GM18511 (cell line): ENCODE data around the gene ERN1.
"Not testable (repeated sequence)": the region's sequence is repeated elsewhere in the genome, so short reads cannot be mapped to it uniquely, and the experiment has no call there.

Source experiments
- ATAC-seq: cut with Tn5 transposase; IDR thresholded peaks from one replicate; pipeline ENCODE4 v1.9.1; 2021; ENCODE audit warnings: mild to moderate bottlenecking, moderate library complexity; ENCODE audit not compliant: unreplicated experiment

ERN1 gene

DNA sequence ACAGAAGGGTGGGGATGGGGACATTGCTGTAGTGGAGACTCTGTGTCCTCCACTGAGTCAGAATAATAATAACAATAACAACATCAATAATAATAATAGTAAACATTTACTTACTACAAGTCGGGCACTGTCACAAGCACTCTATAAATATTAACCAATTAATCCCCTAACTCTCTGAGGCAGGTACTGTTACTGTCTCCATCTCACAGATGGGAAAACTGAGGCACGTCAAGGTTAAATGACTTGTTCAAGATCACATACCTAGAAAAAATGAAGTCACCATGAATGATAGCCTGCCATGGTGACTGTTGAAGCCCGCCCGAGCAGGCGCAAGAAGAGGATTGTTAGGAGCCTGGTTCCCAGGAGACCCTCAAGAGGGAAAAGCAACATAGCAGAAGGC lies 121.6 kb downstream of the ERN1 start:
- ATAC-seq, result no peak

DNA sequence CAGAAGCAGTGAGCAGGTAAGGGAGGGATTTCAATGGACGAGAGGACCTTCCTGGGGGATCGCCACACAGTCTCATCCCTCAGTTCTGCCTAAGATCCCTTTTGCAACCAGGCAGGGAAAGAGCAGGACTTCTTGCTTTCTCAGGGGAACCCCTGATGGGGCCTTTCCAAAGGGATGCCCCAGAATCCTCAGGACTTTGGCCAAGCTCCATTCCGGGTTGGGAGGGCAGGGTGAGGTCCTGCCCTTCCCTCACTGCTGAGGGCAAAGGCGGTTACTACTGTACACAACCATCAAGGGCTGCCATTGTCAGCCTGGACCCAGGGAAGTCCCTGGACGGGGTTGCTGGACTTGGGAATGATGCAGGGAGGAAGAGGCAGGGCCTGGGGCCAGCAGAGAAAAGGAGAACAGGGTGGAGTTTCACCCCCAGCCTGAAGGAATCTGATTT lies 122.1 kb downstream of the ERN1 start:
- no peak for ATAC-seq

DNA sequence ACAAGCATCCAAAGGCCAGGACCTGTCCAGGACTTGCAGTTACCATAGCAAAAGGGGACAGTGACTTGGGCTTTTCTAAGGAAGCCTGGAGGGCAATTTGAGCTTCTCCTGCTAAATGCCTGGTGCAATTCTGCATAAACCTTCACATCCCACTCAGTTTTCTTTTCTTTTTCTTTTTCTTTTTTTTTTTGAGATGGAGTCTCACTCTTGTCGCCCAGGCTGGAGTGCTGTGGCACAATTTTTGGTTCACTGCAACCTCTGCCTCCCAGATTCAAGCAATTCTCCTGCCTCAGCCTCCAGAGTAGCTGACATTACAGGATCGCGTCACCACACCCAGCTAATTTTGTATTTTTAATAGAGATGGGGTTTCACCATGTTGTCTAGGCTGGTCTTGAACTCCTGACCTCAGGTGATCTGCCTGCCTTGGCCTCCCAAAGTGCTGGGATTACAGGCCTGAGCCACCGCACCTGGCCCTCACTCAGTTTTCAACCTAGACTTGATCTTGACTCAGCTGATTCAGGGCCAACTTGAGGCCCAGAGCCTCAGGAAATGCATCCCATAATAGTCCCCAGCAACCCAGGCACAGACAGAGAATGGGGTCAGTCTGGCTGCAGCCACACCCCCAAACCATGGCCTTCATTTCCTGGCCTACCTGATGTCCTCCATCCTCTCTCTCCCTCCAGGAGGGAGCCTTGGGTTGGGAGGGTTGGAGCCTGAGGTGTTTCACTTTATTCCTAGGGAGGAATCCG lies 122.7 kb downstream of the ERN1 start:
- ATAC-seq, result not testable (repeated sequence)

DNA sequence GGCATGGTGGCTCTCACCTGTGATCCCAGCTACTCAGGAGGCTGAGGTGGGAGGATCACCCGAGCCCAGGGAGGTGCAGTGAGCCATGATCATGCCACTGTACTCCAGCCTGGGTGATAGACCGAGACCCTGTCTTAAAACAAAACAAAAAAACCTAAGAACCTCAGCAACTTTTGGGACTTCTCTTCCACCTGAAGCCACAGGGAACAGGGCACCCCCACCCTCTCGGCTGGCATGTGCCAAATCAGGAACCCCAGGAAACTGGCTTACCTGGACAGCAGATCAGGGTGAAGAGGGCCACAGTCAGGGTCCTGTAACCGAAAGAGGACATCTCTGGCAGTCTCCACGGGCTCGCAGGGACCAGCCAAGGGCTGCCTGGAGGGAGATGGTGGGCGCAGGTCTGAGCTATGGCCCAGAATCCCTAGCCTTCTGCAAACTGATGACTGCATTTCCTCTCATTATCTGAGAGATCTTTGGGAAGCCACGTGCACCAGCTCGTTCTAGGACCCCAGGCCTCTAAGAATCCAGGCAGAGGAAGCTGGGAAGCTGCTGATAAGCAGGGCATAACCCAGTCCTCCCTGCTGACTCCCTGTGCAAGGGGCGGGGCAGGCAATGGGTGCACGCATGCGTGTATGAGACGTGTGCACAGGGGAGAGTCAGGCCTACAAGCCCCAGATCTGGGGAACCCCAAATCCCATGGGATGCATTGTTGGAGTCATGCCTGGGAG lies 123.4 kb downstream of the ERN1 start:
- no peak for ATAC-seq

DNA sequence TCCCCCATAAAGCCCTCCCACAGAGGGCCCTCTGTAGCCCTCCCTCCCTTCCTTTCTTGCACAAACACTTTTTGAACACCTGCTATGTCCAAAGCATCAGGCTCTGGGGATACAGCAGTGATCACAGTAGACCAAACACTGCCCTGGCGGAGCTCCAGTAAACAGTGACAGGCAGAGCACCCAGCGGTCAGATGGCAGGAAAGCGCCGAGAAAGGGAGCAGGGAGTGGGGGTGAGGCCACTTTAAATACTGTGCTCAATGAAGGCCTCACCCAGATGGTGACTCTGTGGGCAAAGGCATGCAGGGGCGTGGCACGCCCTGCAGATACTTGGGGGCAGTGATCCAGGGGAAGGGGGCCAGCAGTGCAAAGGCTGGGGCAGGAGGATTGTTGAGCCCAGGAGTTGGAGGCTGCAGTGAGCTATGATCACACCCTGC lies 124.2 kb downstream of the ERN1 start:
- ATAC-seq, result no peak

DNA sequence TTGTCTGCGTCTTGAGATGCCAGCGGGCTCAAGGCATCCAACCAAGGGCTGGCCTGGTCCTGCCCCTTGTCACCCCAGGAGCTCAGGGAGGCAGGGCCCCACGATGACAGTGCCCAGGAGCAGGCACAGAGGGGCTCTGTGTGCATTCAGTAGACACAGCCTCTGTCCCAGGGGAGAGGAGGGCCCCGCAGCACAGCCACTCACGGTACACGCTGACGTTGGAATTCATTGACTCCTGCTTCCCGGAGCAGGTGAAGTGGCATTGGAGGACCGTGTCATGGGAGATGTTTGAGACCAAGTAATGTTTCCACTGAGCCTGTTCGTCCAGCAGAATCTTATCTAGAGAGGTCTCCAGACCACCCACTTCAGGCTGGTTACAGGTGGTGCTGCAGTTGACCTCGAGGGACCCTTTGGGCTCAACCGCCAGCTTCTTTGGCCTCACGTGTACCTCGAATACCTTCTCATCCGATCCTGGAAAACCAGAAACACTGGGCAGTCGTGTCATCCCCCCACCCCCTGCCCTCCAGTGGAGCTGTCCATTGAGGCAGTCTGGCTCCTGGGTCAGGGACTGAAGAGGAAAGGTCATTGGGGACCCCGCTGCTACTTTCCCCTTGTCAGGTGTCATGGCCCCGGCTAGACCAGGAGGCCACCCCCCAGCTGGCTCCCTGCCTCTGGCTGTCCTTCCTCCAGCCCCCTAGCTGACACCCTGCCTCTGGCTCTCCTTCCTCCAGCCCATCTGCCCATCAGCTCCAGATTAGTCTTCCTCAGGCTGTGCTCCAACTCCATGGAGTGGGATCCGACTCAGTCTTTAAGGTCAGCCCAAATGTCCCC lies 124.8 kb downstream of the ERN1 start:
- no peak for ATAC-seq

DNA sequence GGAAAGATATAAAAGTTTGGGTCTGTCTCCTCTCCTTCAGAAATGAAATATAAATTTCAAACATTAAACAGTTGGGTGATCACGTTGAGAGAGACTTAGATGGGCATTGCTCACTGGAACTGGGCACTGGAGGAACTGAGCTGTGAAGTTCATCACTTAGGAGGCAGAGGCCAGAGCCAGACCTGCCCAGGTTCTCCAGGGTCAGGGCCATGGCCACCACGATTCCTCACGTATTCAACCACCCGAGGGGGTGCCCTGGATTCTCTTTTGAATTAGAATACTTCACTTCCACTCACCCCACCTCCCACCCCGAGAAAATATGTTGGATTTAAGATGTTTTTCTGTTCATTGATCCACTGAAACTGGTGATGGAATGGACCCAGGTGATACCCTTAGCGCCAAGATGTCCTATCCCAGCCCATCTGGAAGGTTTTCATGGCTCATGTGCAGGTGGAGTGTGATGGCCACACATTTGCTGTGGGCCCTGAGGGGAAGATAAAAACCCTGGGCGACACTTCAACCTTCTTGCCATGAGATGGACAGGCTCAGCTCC lies 125.7 kb downstream of the ERN1 start:
- ATAC-seq, result no peak

DNA sequence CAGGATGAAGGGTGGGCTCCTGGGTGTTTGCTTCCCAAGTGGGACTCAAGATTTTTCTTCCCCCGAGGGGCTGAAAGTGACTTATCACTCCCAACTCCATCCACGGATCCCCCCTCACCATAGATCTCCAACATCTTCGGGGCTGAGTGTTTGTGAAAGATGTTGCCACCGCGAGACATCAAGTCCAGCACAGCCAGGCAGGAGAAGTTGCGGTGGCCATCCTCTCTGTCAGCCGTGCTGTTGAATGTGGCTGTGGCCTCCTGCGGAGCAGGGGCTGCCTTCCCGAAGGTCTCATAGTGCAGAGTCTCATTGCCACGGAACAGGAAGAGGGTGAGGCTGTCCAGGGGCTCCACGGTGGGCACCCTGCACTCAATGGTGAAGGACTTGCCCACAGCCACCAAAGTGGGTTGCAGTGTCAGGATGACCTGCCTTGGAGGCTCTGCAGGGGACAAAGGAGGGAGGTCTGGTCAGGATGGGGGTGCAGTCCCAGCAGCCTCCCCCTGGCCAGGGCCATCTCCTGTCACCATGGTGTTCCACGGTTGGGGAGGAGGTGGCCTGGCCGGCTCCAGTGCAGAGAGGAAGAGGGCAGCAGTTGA lies 126.3 kb downstream of the ERN1 start:
- ATAC-seq, result no peak

DNA sequence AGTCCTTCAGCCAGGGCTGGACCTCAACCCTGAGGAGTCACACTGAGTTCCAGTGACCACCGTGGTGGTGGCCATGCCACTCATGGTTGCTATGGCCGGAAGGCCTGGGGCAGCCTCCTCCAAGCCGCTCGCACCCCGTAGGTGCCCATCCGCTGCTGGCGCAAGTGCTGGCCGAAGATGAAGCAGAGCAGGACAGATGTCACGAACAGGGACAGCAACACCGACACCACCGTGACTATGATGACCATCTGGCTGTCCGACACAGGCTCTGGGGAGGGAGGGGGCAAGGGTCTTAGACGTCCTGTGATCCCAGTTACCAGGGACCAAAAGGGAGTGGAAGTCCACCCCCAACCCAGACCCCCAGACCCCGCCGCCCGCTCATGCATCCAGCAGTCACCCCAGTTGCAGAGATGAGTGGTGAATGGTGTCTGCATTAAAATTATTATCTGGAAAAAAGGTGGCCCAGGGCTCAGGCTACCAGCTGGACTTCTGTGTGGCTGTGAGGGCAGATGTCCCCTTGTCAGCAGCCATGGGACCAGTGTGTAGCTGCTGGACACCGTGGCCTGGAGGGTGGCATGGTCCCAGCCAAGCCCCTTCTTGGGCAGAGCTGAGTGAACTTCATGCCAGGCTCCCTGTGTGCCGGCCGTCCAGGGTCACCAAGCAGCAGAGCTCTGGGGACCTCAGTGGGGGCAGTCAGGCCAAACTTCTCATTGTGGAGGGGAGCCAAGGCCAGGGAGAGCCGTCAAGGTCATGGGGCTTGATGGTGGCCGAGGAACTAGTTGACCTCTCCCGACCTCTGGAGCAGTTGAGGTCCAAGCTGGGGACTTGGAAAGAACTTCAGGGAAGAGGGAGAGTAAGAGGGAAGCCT lies 127.1 kb downstream of the ERN1 start:
- no peak for ATAC-seq

DNA sequence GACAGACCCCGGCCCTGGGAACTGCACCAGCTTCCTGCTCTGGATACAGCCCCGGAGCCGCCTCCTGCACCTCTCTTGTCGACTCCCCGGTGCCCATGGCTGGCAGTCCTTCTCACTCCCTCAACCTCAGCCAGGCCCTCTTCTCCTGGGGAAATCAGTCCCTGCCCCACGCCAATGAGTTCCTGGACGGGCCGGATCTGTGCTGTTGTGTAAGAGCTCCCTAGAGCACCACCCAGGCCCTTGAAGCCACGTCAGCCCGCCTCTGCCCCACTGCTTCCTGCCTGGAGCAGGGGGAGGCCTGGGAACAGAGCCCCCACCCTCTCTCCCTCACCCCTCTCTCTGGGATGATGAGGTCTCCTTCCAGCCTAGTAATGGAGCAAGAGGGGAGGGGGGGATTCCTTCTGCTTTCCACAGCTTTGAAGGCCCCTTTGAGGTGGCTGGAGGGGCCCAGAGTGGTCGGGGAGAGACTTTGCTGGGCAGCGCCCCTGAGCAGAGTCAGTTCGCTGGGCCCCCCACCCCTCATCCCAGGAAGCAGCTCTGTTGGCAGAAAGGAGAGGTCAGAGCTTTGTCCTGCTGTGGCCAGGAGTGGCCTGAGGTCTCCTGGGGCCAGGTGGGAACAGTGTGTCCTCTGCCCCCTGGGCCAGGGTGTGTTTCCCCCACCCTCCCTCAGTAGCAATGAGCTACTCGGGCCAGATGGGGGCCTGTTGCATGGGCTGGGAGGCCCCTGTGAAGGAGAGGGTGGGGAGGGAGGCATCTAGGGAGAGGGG lies 128.0 kb downstream of the ERN1 start:
- ATAC-seq, result no peak

DNA sequence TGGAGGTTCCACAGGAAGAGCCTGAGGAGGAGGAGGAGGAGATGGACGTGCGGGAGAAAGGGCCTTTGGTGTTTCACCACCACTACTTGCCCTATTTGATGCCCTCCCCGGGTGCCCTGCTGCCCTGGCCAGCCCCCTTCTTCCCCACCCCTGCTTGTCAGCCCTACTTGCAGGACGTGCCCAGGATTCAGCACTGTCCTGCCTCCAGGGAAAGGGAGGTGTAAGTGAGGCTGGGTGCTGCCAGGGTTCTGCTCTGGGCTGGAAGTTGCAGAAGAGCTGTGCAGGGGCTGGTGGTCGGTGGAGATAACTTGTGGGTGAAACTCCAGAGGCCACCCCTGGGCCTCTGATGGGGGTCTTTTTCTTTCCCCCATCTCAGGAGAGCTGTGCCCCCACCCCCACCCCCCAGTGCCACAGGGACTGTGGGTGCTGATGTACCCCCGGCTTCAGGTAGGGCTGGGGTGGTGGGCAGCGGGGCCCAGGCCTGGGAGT lies 128.8 kb downstream of the ERN1 start:
- ATAC-seq, result no peak

DNA sequence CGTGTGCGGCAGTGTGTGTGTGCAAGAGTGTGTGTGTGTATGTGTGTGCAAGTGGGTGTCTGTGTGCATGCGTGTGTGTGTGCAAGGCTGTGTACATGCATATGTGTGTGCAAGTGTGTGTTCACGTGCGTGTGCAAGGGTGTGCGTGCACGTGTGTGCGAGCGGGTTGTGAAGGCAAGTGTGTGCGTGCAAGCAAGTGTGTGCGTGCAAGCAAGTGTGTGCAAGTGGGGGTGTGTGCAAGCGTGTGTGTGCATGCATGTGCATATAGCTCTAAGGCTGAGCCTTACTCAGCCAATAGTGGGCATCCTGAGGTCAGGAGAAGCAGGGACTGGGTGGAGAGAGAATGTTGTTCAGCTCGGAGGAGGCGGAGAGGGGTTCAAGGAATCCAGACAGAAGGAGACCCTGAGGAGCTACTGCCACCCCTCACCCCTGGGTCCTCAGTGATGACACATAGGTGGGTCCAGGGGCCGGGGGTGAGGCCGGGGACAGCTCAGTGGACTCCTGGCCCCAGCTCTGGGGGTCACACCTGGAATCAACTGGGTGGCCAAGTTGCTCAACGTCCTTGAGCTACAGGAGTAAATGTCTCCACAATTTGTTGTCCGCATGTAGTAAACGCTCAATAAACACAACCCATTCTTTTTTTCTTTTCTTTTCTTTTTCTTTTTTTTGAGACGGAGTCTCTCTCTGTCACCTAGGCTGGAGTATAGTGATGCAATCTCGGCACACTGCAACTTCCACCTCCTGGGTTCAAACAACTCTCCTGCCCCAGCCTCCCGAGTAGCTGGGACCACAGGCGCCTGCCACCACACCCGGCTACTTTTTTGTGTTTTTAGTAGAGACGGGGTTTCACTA lies 130.0 kb downstream of the ERN1 start:
- ATAC-seq, result no peak

DNA sequence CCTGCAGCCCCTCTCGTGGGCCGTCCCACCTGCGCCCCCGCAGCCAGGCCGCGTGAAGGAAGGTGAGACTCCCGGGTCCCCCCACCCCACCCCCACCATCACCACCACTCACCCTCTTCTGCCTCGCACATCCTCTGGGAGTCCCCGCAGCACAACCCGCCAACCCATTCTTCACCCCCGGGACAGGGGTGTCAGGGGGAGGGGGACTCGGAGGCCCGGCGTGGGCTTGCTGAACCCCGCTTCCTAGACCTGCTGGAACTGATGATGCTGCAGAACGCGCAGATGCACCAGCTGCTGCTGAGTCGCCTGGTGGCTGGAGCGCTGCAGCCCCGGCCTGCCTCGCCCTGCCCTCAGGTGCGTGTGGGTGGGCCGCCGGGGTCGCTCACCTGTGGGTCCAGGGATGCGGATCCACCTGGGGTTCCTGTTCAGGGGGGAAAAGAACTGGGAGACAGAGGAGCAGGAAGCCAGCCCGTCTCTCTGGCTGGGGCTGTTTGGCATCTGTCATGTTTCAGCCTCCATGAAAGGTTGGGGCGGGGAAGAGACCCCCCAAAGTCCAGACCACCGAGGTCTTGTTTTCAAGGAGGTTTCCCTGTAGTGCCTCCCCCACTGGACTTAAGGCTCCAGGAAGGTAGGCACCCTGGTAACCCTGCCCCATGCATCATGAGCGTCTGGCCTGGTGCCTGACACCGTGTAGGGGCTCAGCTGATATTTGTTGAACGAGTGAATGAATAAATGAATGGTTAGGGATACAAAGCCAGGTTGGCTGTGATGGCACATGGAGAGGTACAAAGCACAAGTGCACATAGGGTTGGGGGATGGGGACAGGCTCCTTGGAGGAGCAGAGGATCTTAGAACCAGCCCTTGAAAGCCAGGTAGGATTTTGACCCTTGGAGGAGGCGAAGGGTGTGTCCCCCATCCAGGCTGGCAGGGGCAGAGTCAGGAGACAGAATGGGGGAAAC lies 130.9 kb downstream of the ERN1 start:
- peak; percentile 11 for ATAC-seq

DNA sequence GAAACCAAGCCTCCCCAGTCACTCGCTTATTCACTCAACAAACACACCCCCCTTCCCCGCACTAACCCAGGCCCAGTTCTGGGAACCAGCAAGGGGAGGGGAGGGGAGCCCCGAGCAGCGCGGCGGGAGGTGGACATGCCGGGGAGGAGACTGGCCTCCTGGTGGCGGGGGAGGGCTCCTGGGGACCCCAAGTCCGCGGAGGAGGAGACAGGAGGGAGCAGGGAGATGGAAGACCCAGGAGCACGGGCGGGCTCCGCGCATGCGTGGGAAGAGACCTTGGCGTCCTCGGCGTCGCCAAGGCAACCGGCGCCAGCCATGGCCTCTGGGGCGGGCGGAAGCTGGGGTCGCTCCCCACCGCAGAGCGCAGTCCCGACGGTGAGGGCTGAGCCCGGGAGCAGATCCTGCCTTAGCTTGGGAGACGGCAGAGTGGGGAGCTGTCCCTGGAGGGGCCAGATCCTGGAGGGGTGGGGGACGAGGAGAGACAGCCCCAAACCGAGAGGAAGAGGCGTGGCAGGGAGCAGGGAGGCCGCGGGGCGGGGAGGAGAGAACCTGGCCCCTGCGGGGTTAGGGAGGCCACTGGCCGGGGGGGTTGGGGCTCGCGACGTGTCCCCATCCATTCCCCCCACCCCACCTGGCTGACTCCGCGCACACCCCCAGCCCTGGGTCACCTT lies 131.8 kb downstream of the ERN1 start, which contains the start of gene PRR29:
PRR29 (plus strand) TSS at position 302 of the 671 bp plus-strand sequence; CDS start at position 316, 14 bp downstream.
- ATAC-seq, result peak; percentile 69

DNA sequence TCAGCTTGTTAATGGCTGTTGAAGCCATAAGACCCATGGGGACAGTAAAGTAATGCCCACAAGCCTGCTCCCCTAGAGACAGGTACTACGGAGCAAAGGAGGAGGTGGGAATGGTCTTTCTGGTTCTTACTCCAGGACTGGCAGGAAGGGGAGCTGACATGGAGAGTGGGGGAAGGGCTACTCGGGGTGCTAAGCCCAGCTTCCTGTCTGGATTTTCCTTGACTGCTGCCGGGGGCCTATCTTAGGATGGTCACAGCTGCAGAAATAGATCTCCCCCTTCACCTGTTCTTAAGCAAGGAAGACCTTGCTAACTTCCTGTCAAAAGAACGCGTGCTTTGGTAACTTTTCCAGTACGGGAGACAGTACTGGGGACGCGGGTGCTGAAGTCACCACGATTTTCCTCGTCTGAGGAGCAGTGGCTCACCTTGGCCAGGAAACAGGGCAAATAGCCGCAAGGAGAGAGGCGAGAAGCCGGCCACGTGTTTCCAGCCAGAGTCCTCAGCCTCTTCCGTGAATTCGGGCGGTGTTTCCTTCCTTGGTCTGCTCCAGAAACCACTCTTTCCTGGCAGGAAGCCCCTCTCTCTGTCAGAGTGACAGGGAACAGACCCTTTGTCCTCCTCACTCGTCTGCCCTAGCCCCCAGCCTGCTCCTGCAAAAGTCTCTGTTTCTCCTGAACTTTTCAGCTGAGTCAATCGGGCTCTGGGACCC lies 132.4 kb downstream of the ERN1 start:
- no peak for ATAC-seq
